Muscle layer of duodenum (tissue), 2 donors: Measurements from ENCODE around the gene SCAI.
A peak's percentile ranks its signal among the peaks of the same experiment; 100 is the strongest.
"Not testable (repeated sequence)": the region's sequence is repeated elsewhere in the genome, so short reads cannot be mapped to it uniquely, and the experiment has no call there.

ENCODE experiments used
- H3K27ac ChIP-seq: one replicate; pipeline ENCODE4 v1.7.0; 2013; ENCODE audit warnings: mild to moderate bottlenecking, low read length
- H3K27me3 ChIP-seq: one replicate; pipeline ENCODE4 v1.7.0; 2013; ENCODE audit warnings: low read depth, mild to moderate bottlenecking, control low read depth, low read length
- H3K36me3 ChIP-seq, 2 donors: one replicate each; pipeline ENCODE4 v1.7.0; 2013; ENCODE audit warnings: low read length in 2 of 2, control low read depth in 1 of 2, mild to moderate bottlenecking in 1 of 2; ENCODE audit not compliant: insufficient read depth in 2 of 2, control insufficient read depth in 1 of 2
- H3K4me1 ChIP-seq, 2 donors: one replicate each; pipeline ENCODE4 v1.7.0; 2013; ENCODE audit warnings: low read length in 2 of 2, mild to moderate bottlenecking in 2 of 2, control low read depth in 1 of 2, moderate library complexity in 1 of 2; ENCODE audit not compliant: insufficient read depth in 2 of 2, control insufficient read depth in 1 of 2
- H3K4me3 ChIP-seq, 2 donors: one replicate each; pipeline ENCODE4 v1.7.0; 2013; ENCODE audit warnings: low read length in 2 of 2, low read depth in 1 of 2, mild to moderate bottlenecking in 1 of 2
- H3K9me3 ChIP-seq, 2 donors: one replicate each; pipeline ENCODE4 v1.7.0; 2013; ENCODE audit warnings: low read length in 2 of 2, control low read depth in 1 of 2, mild to moderate bottlenecking in 1 of 2; ENCODE audit not compliant: control insufficient read depth in 1 of 2
- donor health status: healthy.

SCAI gene

DNA sequence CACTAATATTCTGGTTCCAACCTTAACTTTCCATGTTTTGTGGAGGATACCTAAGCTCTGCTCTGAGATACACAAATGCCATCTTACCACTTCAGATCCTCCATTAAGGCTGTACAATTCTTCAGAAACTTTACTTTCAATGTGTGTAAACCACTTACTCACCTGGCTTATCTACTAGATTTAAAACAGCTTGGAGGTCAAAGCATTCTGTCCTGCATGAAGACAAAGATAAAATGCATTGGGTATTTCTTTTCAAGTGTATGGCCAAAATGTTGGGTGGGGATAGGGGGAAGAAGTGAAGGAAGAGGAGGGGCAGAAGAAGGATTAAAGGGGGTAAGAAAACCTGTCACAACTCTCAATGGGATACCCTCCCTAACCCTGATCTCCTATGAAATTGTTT lies 203.4 kb downstream of the SCAI start:
- Histone ChIP-seq H3K4me3 (peak overlapping the region; percentile 86 to 94), H3K36me3 (peaks cover 9 to 24% of the 10 kb centered on the region in 2 donors), H3K9me3 (no peaks in the 10 kb centered on the region), H3K27ac (peak overlapping the region; percentile 98), H3K4me1 (peaks cover 9 to 13% of the 10 kb centered on the region in 2 donors), H3K27me3 (no peaks in the 10 kb centered on the region)

DNA sequence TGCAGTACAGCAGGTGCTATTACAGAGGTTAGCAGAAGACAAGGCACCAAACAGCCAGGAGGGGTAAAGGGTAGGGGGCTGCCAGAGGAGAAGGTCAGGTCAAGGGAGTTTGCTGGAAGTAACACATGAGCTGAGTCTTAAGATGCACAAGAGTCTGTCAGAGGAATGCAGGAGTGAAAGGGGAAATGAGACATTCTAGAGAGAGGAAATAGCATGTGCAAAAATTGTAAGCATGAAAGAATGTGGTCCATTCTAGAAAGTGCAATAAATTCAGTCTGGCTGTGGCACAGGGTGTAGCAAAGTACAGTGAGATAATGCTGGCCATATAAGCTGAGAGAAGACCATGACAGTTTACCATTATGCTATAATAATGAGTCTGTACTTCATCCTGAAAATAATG lies 209.0 kb downstream of the SCAI start:
- Histone ChIP-seq H3K4me1 (no peaks in the 10 kb centered on the region), H3K36me3 (peaks cover 43 to 60% of the 10 kb centered on the region in 2 donors), H3K9me3 (no peaks in the 10 kb centered on the region), H3K27ac (no peak overlapping the region), H3K27me3 (no peaks in the 10 kb centered on the region), H3K4me3 (no peak overlapping the region)

DNA sequence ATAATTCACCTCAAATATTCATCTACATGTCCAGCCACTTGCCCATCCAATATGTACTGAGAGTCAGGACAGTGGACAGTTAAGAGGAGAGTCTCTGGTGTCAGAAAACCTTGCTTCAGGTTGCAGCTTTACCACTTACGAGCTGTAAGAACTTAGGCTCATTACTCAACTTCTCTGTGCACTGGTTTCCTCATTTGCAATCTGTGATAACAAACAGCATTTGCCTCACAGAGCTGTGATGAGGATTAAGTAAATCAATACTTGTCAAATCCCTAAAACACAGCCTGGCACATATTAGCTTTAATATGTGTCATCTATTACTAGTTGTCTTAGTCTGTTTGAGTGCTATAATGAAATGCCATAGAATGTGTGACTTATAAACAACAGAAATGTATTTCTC lies 211.0 kb downstream of the SCAI start:
- no peaks in the 10 kb centered on the region for H3K4me1 ChIP-seq
- H3K27ac ChIP-seq, result no peak overlapping the region
- H3K36me3 ChIP-seq, result peaks cover 61 to 73% of the 10 kb centered on the region in 2 donors
- no peak overlapping the region for H3K4me3 ChIP-seq
- H3K27me3 ChIP-seq, result no peaks in the 10 kb centered on the region
- H3K9me3 ChIP-seq, result no peaks in the 10 kb centered on the region

DNA sequence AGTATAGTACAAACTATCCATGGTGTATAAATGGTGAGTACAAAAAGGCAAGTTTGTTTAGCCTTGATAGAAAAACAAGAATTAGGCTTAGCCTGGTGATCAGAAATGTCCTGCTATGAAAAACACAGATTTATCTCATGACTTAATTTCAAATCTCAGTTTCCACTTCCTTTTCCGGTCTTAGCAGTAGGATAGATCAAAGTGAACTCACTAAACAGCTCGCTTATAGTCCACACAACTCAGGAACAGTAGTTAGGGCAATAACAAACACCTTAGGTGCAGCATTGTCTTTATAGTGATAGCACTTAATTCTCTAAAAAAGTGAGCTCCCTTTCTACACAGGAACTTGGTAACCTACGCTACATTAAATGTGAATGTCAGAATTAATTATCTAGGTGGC lies 213.9 kb downstream of the SCAI start:
- no peaks in the 10 kb centered on the region for H3K4me1 ChIP-seq
- H3K27me3 ChIP-seq, result no peaks in the 10 kb centered on the region
- no peaks in the 10 kb centered on the region for H3K9me3 ChIP-seq
- H3K4me3 ChIP-seq, result no peak overlapping the region
- H3K36me3 ChIP-seq, result peaks cover 61 to 62% of the 10 kb centered on the region in 2 donors
- no peak overlapping the region for H3K27ac ChIP-seq

DNA sequence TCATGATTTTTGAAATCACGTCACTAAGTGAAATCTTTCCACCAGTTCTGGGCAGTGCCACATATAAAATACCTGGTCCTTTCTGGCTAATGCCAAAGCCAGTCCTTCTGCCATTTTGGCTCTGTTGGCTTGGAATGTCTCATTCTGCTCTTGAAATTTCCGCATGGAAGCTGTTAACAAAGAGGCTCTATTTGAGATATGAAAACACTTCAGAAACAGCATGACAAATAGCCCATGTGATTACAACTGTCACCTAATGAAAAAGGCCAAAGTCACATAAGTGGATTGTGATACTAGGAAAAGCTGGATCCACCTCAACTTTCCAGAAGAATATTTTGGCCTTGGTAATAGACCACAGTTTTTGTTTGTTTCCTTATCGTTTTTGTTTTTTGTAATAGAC lies 215.2 kb downstream of the SCAI start:
- no peak overlapping the region for H3K27ac ChIP-seq
- no peak overlapping the region for H3K4me3 ChIP-seq
- no peaks in the 10 kb centered on the region for H3K9me3 ChIP-seq
- no peaks in the 10 kb centered on the region for H3K27me3 ChIP-seq
- H3K4me1 ChIP-seq, result no peaks in the 10 kb centered on the region
- peaks cover 53% of the 10 kb centered on the region in 2 donors for H3K36me3 ChIP-seq

DNA sequence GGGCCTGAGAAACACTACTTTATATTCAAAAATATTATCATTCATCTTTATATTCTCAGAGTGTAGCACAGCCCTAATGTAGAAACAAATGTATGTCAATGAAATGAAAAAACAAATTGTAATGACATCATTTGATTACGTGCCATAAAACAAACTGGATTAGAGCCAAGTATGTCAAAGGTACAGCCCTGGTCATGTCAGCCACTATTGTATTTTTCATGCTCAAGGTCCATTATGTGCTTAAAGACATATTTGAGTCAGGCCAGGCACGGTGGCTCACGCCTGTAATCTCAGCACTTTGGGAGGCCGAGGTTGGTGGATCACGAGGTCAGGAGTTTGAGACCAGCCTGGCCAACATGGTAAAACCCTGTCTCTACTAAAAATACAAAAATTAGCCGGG lies 222.9 kb downstream of the SCAI start:
- not testable (repeated sequence) for H3K4me3 ChIP-seq, H3K27ac ChIP-seq, H3K4me1 ChIP-seq, H3K27me3 ChIP-seq, H3K9me3 ChIP-seq
- peaks cover 15 to 46% of the 10 kb centered on the region in 2 donors for H3K36me3 ChIP-seq

DNA sequence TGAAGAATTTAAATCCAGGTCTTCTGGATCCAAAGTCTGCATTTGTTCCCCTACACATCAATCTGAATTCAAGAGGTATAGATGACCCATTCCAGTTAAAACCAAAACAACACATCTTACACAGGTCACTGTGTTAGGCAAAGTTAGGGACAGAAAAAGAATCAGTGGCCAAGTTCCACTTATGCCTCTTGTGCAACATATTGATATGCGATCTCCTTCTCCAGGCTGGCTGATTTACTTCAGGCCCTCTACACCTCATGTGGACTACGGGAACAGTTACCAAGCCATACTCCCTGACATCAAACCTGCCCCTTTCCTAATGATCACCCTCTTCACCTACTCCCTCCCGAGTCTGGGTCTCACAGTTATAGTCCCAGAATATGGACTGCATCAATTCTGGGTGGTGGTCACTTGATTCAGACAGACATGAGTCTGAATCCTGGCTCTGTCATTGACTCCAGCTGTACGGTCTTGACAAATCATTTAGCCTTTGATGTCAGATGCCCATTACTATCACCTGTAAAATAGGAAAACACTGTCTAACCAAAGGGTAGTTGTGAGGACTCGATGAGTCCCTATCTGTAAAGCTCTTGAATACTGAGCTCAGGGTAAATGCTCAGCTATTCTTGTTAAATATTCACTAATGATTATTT lies 228.4 kb downstream of the SCAI start:
- no peaks in the 10 kb centered on the region for H3K27me3 ChIP-seq
- no peak overlapping the region for H3K4me3 ChIP-seq
- H3K27ac ChIP-seq, result no peak overlapping the region
- H3K9me3 ChIP-seq, result no peaks in the 10 kb centered on the region
- H3K36me3 ChIP-seq, result peaks cover 34 to 67% of the 10 kb centered on the region in 2 donors
- H3K4me1 ChIP-seq, result no peaks in the 10 kb centered on the region

DNA sequence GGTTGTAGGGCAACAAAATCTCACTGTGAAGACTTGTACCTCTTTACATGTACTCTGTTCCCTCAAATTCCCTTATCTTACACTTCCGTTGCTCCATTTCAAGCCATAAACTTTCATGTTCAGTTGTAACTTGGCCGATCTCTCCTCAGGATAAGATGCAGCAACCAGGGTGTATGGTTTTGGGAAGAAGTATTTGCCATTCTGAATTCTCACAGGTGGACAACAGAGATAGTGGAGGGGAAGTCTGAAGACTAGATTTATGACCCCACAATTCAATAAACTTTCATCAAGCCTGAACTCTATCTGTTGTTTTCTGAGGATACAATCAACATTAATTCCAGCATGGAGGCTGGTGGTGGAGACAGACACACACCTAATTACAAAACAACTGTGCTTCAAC lies 229.9 kb downstream of the SCAI start:
- Histone ChIP-seq H3K27ac (no peak overlapping the region), H3K4me1 (no peaks in the 10 kb centered on the region), H3K27me3 (no peaks in the 10 kb centered on the region), H3K36me3 (peaks cover 32 to 54% of the 10 kb centered on the region in 2 donors), H3K9me3 (no peaks in the 10 kb centered on the region), H3K4me3 (no peak overlapping the region)

DNA sequence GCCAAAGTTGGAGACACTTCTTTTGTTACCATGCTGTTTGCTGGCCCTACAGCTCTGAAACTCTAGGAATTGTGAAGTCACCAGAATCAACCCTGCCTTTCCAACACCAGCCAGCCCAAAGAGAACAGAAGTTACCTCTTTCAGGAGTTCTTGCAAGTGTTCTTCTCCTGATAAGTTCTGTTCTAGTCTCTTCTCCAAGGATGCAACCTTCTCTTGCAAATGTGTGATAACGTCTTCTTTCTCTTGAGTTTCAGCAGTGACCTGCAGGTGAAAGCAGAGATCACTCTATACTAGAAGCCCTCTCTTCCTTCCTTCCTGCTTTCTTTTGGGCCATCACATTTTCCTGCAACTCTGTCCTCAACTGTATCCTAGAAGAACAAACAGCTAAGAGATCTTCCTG lies 231.6 kb downstream of the SCAI start:
- Histone ChIP-seq H3K36me3 (peaks cover 35 to 54% of the 10 kb centered on the region in 2 donors), H3K27ac (no peak overlapping the region), H3K9me3 (no peaks in the 10 kb centered on the region), H3K4me3 (no peak overlapping the region), H3K4me1 (no peaks in the 10 kb centered on the region), H3K27me3 (no peaks in the 10 kb centered on the region)

DNA sequence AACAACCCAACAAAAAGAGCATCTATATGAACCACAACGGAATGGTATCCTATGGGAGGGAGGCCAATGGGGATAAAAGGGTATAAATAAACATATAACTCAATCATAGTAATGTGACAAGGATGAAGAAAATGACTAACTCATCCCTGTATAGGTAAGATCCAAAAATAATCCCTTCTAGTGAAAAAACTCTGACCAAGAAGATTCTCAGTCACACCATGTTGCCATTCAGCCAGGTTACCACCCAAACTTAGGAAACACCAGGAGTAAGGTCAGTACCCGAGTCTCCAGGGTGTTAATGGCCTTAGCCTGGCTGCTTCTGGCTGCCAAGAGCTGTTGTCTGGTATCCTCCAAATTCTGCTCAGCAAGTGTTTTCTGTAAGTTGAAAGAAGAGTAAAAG lies 235.2 kb downstream of the SCAI start:
- Histone ChIP-seq H3K36me3 (peaks cover 26 to 34% of the 10 kb centered on the region in 2 donors), H3K4me1 (no peaks in the 10 kb centered on the region), H3K4me3 (no peak overlapping the region), H3K9me3 (no peaks in the 10 kb centered on the region), H3K27me3 (no peaks in the 10 kb centered on the region), H3K27ac (no peak overlapping the region)

DNA sequence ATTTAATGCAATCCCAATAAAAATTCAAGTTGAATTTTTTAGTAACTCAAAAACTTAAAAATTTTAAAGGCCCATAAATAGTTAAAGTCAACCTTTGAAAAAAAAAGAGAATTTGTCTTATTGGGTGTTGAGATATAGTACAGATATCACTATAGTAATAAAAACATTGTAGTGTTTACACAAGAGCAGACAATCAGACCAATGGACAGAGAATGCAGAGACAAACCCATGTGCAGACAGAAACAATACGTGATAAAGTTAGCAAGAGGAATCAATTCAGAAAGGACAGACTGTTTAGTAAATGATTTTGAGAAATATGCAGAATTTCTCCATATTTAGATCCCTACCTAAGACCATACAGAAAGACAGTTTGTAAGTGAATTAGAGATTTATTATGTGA lies 236.4 kb downstream of the SCAI start:
- Histone ChIP-seq H3K4me1 (no peaks in the 10 kb centered on the region), H3K4me3 (no peak overlapping the region), H3K9me3 (no peaks in the 10 kb centered on the region), H3K27ac (no peak overlapping the region), H3K27me3 (no peaks in the 10 kb centered on the region), H3K36me3 (peaks cover 22 to 28% of the 10 kb centered on the region in 2 donors)

DNA sequence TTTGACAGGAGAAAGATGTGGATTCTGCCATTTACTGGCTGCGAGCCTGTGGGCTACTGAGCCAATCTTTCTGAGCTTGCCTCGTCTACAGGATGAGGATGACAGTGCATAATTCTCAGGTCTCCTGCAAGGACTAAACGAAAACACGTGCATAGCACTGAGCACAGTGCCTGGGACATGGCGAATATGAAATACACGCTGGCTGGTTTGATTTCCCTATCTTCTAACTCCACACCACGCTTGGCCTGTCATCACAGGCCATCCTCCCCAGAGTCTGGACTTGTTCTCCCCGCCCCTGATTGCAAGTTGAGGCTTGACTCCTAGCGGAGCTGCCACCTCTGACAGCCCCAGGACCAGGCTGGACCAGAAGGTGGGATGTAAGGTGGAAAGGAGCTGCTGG lies 243.5 kb downstream of the SCAI start:
- H3K27me3 ChIP-seq, result no peaks in the 10 kb centered on the region
- H3K36me3 ChIP-seq, result peaks cover 22 to 45% of the 10 kb centered on the region in 2 donors
- no peaks in the 10 kb centered on the region for H3K9me3 ChIP-seq
- no peaks in the 10 kb centered on the region for H3K4me1 ChIP-seq
- H3K4me3 ChIP-seq, result no peak overlapping the region
- no peak overlapping the region for H3K27ac ChIP-seq
